ENCODE data around the gene RAB11FIP5. TPM values are rescaled to one million over a fixed set of nuclear protein-coding genes. Genes with fewer than 3 reads are reported as not detected.

Gene RAB11FIP5
- total RNA-seq, 1 experiment from 2014 or later = 26.6 TPM

GRCh38 chr2:73033766-73034381 is 78.9 kb downstream of the RAB11FIP5 start:
- no peaks in the 10 kb centered on the region; the same call in 1 of the 2 replicates for H3K36me3 ChIP-seq (ENCODE audit: low read depth, low read length)
- intact Hi-C loops (cut with micrococcal nuclease) = no loop called here
- no peaks in the 10 kb centered on the region for H3K27me3 ChIP-seq (ENCODE audit: low read length)
- CTCF ChIA-PET = interaction anchor here (0.6 kb wide), 1 partner anchor 65 kb away, joined by 3 read pairs; no protein-coding TSS in a partner anchor
- BruUV-seq (replicated peaks) = no TSS peak
- no peak overlapping the region for H3K27ac ChIP-seq (ENCODE audit: low read length)
- H4K20me1 ChIP-seq (ENCODE audit: low read length) = no peaks in the 10 kb centered on the region
- POLR2A ChIA-PET (ENCODE audit: unreplicated experiment) = no interaction called here
- no peak overlapping the region for H3K9ac ChIP-seq (ENCODE audit: low read length)
- no peaks in the 10 kb centered on the region for H3K9me2 ChIP-seq (replicated peaks; ENCODE audit: low read length)
- ATAC-seq = peak; percentile 34; the same call in 1 of the 2 replicates
- H3K4me2 ChIP-seq (ENCODE audit: low read length) = no peak overlapping the region
- H3K9me3 ChIP-seq (ENCODE audit: low read length) = no peaks in the 10 kb centered on the region
- H3K4me3 ChIP-seq (ENCODE audit: low read length) = no peak overlapping the region
- H2AFZ ChIP-seq (ENCODE audit: low read length) = no peak overlapping the region
- TF ChIP-seq EZH2phosphoT487 (IDR thresholded peaks at IDR 0.05; ENCODE audit: borderline replicate concordance, low read length) (no peak), CTCF (conservative IDR thresholded peaks at IDR 0.05; ENCODE audit: low read depth, low read length) (no peak), EZH2 (IDR thresholded peaks at IDR 0.05; ENCODE audit: low read length, unreplicated experiment) (no peak)
- no peaks in the 10 kb centered on the region for H3K79me2 ChIP-seq (ENCODE audit: low read length)
- H3K4me1 ChIP-seq (ENCODE audit: insufficient read depth, low read length) = peaks cover 16% of the 10 kb centered on the region
- no peaks in the 10 kb centered on the region for H3F3A ChIP-seq (ENCODE audit: low read length, unreplicated experiment)
- no peak for DNase-seq

- no peaks in the 10 kb centered on the region for H3F3A ChIP-seq (ENCODE audit: low read length, unreplicated experiment)
- no peak overlapping the region for H2AFZ ChIP-seq (ENCODE audit: low read length)
- peaks cover 10% of the 10 kb centered on the region for H3K4me1 ChIP-seq (ENCODE audit: insufficient read depth, low read length)
- POLR2A ChIA-PET (ENCODE audit: unreplicated experiment) = no interaction called here
- intact Hi-C loops (cut with micrococcal nuclease) = no loop called here
- no peaks in the 10 kb centered on the region for H3K9me3 ChIP-seq (ENCODE audit: low read length)
- ATAC-seq (no peak), DNase-seq (no peak)
- BruUV-seq (replicated peaks) = no TSS peak
- no peaks in the 10 kb centered on the region for H3K27me3 ChIP-seq (ENCODE audit: low read length)
- H3K4me3 ChIP-seq (ENCODE audit: low read length) = no peak overlapping the region
- CTCF ChIA-PET = no interaction called here
- no peaks in the 10 kb centered on the region for H3K9me2 ChIP-seq (replicated peaks; ENCODE audit: low read length)
- H3K4me2 ChIP-seq (ENCODE audit: low read length) = no peak overlapping the region
- no peaks in the 10 kb centered on the region for H3K79me2 ChIP-seq (ENCODE audit: low read length)
- H3K9ac ChIP-seq (ENCODE audit: low read length) = no peak overlapping the region
- H4K20me1 ChIP-seq (ENCODE audit: low read length) = no peaks in the 10 kb centered on the region
- no peaks in the 10 kb centered on the region; the same call in 1 of the 2 replicates for H3K36me3 ChIP-seq (ENCODE audit: low read depth, low read length)
- TF ChIP-seq CTCF (conservative IDR thresholded peaks at IDR 0.05; ENCODE audit: low read depth, low read length) (no peak), EZH2 (IDR thresholded peaks at IDR 0.05; ENCODE audit: low read length, unreplicated experiment) (no peak), EZH2phosphoT487 (IDR thresholded peaks at IDR 0.05; ENCODE audit: borderline replicate concordance, low read length) (no peak)
- no peak overlapping the region for H3K27ac ChIP-seq (ENCODE audit: low read length)
Measured at GRCh38 chr2:73033142-73033765, 79.5 kb downstream of the RAB11FIP5 start.

- BruUV-seq (replicated peaks) = no TSS peak
Measured at GRCh38 chr2:73032702-73033097, 80.0 kb downstream of the RAB11FIP5 start.

More at GRCh38 chr2:73032702-73033097, 80.0 kb downstream of the RAB11FIP5 start:
- TF ChIP-seq EZH2phosphoT487 (IDR thresholded peaks at IDR 0.05; ENCODE audit: borderline replicate concordance, low read length) = no peak
- no peak for TF ChIP-seq EZH2 (IDR thresholded peaks at IDR 0.05; ENCODE audit: low read length, unreplicated experiment)
- TF ChIP-seq CTCF (conservative IDR thresholded peaks at IDR 0.05; ENCODE audit: low read depth, low read length) = no peak
- H3K4me1 ChIP-seq (ENCODE audit: insufficient read depth, low read length) = peaks cover 4% of the 10 kb centered on the region
- no peaks in the 10 kb centered on the region; the same call in 1 of the 2 replicates for H3K36me3 ChIP-seq (ENCODE audit: low read depth, low read length)
- H3K27ac ChIP-seq (ENCODE audit: low read length) = no peak overlapping the region
- H3F3A ChIP-seq (ENCODE audit: low read length, unreplicated experiment) = no peaks in the 10 kb centered on the region
- DNase-seq = no peak
- no peak overlapping the region for H3K9ac ChIP-seq (ENCODE audit: low read length)
- no peaks in the 10 kb centered on the region for H3K9me3 ChIP-seq (ENCODE audit: low read length)
- H2AFZ ChIP-seq (ENCODE audit: low read length) = no peak overlapping the region
- ATAC-seq = no peak
- H3K4me3 ChIP-seq (ENCODE audit: low read length) = no peak overlapping the region
- H3K79me2 ChIP-seq (ENCODE audit: low read length) = no peaks in the 10 kb centered on the region
- POLR2A ChIA-PET (ENCODE audit: unreplicated experiment) = no interaction called here
- no peaks in the 10 kb centered on the region for H4K20me1 ChIP-seq (ENCODE audit: low read length)
- H3K27me3 ChIP-seq (ENCODE audit: low read length) = no peaks in the 10 kb centered on the region
- H3K9me2 ChIP-seq (replicated peaks; ENCODE audit: low read length) = no peaks in the 10 kb centered on the region
- intact Hi-C loops (cut with micrococcal nuclease) = no loop called here
- no peak overlapping the region for H3K4me2 ChIP-seq (ENCODE audit: low read length)
- CTCF ChIA-PET = no interaction called here

Data from PC-3 (cell line).